Activated CD8-positive, alpha-beta T cell treated with anti-CD3 and anti-CD28 coated beads, Interleukin-2, amount 10 ng/mL, durations not matched to agents 7 days and 5 days (primary cell): Measurements from ENCODE around the gene STXBP6. TPM values are rescaled to one million over a fixed set of nuclear protein-coding genes. Genes with fewer than 3 reads are reported as not detected.

Source experiments
- ATAC-seq: fragments of 150-1000 bp; cut with Tn5 transposase; one replicate; pipeline ENCODE4 v1.10.0; 2021; ENCODE audit warnings: moderate library complexity
- CTCF ChIA-PET: fragments of 350-600 bp; sonication (Branson Sonifier 250); formaldehyde crosslinking; loops from one replicate; lab custom pipeline; 2021; ENCODE audit warnings: antibody characterized with exemption; lab: Charles Lee
- POLR2A ChIA-PET: fragments of 350-600 bp; sonication (Branson Sonifier 250); formaldehyde crosslinking; loops from one replicate; lab custom pipeline; 2021; ENCODE audit warnings: antibody characterized with exemption; lab: Charles Lee
- DNase-seq: peaks from one replicate; pipeline ENCODE4 v3.0.0-alpha.2; 2020
- H3K27ac Mint-ChIP-seq: one replicate; pipeline ENCODE4 v1.8.0; 2021; ENCODE audit warnings: mild to moderate bottlenecking, mixed read lengths
- H3K27me3 Mint-ChIP-seq: one replicate; pipeline ENCODE4 v1.8.0; 2021; ENCODE audit warnings: low read depth, mixed read lengths
- H3K36me3 Mint-ChIP-seq: one replicate; pipeline ENCODE4 v1.8.0; 2021; ENCODE audit warnings: low read depth, mixed read lengths
- H3K4me1 Mint-ChIP-seq: one replicate; pipeline ENCODE4 v1.8.0; 2021; ENCODE audit warnings: low read depth, mixed read lengths
- H3K4me3 Mint-ChIP-seq: one replicate; pipeline ENCODE4 v1.8.0; 2021; ENCODE audit warnings: mild to moderate bottlenecking, mixed read lengths
- H3K9me3 Mint-ChIP-seq: one replicate; pipeline ENCODE4 v1.8.0; 2022; ENCODE audit warnings: mixed read lengths; ENCODE audit not compliant: insufficient read depth
- total RNA-seq, 2 experiments: library from RNA; stranded (reverse); gene quantifications; one replicate each; pipeline ENCODE4 v1.2.3, GENCODE V29; 2021

Gene STXBP6
- total RNA-seq, 2 experiments from 2014 or later = not detected

DNA sequence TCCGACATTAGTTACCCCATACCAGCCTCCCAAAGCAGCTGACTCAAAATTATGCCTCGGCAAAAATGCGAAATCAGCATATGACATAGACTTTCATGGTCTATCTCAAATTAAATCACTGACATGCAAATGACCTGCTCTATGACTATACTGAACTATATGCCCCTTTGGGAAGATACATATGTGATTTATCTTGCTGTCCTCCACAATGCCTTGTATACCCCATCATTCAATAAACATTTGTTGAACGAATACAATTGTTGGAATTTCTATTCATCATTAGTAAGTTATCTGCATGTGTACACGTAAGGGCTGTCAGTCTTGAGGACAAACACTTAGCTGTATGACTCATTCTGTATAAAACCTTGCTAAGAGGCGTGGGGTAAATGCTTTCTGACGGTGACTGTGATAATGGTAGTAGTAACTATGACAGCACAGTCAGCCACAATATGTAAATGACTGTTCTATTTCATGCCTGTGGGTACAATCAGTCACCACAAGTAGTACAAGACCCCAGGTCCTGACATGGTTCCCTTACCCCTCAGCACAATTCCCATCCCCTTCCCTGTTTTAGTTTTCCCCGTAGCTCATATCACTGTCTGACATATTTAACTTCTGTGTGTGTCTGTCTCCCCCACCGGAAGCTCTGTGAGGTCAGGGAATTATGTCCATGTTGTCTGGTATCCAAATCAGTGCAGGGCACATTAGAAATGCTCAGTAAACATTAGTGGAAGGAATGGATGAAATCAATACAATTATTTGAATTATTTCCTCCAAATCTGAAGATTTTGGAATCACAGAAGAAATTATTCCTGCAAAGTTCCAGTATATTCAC, 42.8 kb downstream of the STXBP6 start:
- no peak overlapping the region for H3K27ac Mint-ChIP-seq
- H3K4me3 Mint-ChIP-seq = no peak overlapping the region
- no peaks in the 10 kb centered on the region for H3K36me3 Mint-ChIP-seq
- ChIA-PET POLR2A (no interaction called here), CTCF (no interaction called here)
- DNase-seq = no peak
- peaks cover 7% of the 10 kb centered on the region for H3K27me3 Mint-ChIP-seq
- no peaks in the 10 kb centered on the region for H3K4me1 Mint-ChIP-seq
- no peaks in the 10 kb centered on the region for H3K9me3 Mint-ChIP-seq
- ATAC-seq = no peak

DNA sequence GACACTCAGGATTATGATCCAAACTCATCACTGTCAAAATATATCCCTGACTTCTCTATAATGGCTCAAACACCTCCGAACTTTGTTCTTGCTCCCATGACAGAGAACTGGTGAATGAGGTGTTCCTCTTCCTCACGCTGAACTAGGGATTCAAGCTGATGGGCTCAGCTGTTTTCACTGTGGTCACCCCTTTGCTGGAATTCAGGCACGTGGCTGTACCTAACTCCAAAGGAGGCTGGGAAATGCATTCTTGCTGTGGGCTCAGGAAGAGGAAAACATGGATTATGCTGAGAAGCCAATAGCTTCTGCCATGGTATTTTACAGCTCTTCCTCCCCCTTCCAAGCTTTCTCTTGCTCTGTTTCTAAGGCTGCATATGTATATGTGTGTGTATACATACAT, 43.9 kb downstream of the STXBP6 start:
- Mint-ChIP-seq H3K36me3 (no peaks in the 10 kb centered on the region), H3K4me3 (no peak overlapping the region), H3K27me3 (peaks cover 7% of the 10 kb centered on the region), H3K27ac (no peak overlapping the region), H3K9me3 (no peaks in the 10 kb centered on the region), H3K4me1 (no peaks in the 10 kb centered on the region)
- ChIA-PET CTCF (no interaction called here), POLR2A (no interaction called here)
- DNase-seq (no peak), ATAC-seq (no peak)

DNA sequence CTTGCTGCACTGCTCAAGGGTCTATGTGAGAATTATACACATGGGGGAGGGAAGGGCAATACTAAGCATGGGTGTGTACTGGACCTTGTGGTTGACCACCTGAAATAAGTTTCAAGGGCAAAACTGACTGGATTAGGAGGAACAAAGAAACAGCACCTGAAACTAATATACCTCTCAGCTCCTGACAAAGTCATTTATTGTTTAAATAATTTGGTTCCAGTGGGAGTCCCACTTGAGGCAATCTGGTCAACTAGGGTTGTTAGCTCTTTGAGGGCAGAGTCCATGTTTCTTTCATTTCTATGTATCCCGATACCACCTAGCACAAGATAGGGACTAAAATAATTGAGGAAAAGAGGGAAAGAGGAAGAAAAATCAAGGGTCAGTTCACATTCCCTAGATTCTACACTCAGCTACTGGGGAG, 45.5 kb downstream of the STXBP6 start:
- Mint-ChIP-seq H3K9me3 (no peaks in the 10 kb centered on the region), H3K4me3 (no peak overlapping the region), H3K4me1 (no peaks in the 10 kb centered on the region), H3K27me3 (peaks cover 2% of the 10 kb centered on the region), H3K36me3 (no peaks in the 10 kb centered on the region), H3K27ac (no peak overlapping the region)
- DNase-seq = no peak
- ChIA-PET CTCF (no interaction called here), POLR2A (no interaction called here)
- no peak for ATAC-seq

DNA sequence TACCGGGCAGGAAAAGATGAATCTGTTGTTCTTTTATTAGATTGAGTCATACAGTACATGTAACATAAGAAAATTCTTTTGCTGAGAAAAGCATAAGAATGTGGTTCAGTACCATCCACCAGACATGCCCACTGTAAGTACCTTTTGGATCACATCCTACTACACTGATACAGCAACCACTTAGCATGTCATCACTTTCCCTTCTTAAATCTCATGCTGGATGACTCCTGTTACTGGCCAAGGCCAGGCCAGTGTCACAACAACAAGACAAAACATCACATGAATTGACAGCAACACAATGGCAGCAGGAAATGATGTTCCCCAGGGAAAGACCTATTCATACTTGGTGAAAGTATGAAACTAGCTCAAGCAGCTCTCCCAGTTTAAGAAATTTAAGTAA, 46.4 kb downstream of the STXBP6 start:
- Mint-ChIP-seq H3K4me1 (no peaks in the 10 kb centered on the region), H3K36me3 (no peaks in the 10 kb centered on the region), H3K9me3 (no peaks in the 10 kb centered on the region), H3K4me3 (no peak overlapping the region), H3K27ac (no peak overlapping the region), H3K27me3 (no peaks in the 10 kb centered on the region)
- ATAC-seq (no peak), DNase-seq (no peak)
- POLR2A ChIA-PET = no interaction called here
- CTCF ChIA-PET = no interaction called here

DNA sequence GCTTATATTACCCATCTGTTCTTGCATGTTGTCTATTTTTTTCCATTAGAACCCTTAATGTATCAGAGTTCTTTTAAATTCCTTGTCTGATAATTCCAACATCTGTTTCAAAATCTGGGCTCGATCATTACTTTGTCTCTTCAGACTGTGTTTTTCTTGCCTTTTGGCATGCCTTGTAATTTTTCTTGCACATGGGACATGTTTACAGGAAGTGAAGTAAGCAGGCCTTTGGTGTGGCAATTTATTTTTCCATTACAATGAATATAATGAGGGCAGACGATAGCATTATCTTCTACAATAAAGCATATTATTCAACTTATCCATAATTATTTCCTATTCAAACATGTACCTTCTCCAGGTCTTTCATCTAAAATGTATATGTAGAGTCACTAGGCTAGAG, 48.3 kb downstream of the STXBP6 start:
- H3K27ac Mint-ChIP-seq = no peak overlapping the region
- DNase-seq (no peak), ATAC-seq (no peak)
- H3K9me3 Mint-ChIP-seq = no peaks in the 10 kb centered on the region
- no peaks in the 10 kb centered on the region for H3K36me3 Mint-ChIP-seq
- ChIA-PET CTCF (no interaction called here), POLR2A (no interaction called here)
- H3K4me1 Mint-ChIP-seq = no peaks in the 10 kb centered on the region
- no peak overlapping the region for H3K4me3 Mint-ChIP-seq
- H3K27me3 Mint-ChIP-seq = no peaks in the 10 kb centered on the region

DNA sequence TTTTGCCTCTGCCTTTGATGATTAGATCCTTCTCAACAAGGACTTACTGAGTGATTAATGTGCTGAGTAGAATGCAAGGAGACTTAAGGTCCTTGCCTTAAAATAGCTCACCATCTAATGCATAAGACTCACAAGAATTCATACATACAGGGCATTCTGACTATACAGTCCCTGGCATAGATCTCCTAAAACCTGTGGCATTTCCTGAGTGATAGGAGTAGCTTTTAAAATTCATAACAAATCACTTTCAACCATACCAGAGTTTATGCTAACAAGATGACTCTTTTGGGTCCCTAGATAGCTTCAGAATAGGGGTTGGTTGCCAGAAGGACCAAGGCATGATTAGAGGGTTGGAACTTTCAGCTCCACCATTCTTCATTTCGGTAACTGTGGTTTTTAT, 48.8 kb downstream of the STXBP6 start:
- ATAC-seq (no peak), DNase-seq (no peak)
- no peaks in the 10 kb centered on the region for H3K4me1 Mint-ChIP-seq
- H3K27me3 Mint-ChIP-seq = no peaks in the 10 kb centered on the region
- CTCF ChIA-PET = no interaction called here
- no peak overlapping the region for H3K4me3 Mint-ChIP-seq
- POLR2A ChIA-PET = no interaction called here
- H3K36me3 Mint-ChIP-seq = no peaks in the 10 kb centered on the region
- H3K9me3 Mint-ChIP-seq = no peaks in the 10 kb centered on the region
- H3K27ac Mint-ChIP-seq = no peak overlapping the region

DNA sequence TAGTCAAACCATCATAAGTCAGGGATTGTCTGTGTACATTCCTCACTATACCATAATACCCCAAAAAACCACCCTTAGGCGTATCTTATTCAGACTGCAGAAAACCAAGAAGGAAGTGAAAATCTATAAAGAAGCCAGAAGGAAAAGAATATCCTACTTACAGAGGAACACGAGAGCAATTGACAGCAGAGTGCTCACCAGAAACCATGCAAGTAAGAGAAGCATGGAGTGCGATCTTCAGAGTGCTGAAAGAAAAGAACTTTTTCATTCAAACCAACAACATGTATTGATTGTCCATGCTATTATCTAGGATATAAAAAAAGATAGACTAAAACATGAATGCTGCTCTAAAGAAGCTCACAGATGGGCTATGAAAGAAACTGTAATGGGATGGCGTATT, 50.8 kb downstream of the STXBP6 start:
- ATAC-seq (no peak), DNase-seq (no peak)
- Mint-ChIP-seq H3K9me3 (no peaks in the 10 kb centered on the region), H3K27me3 (no peaks in the 10 kb centered on the region), H3K36me3 (no peaks in the 10 kb centered on the region), H3K4me3 (no peak overlapping the region), H3K4me1 (no peaks in the 10 kb centered on the region), H3K27ac (no peak overlapping the region)
- ChIA-PET POLR2A (no interaction called here), CTCF (no interaction called here)

DNA sequence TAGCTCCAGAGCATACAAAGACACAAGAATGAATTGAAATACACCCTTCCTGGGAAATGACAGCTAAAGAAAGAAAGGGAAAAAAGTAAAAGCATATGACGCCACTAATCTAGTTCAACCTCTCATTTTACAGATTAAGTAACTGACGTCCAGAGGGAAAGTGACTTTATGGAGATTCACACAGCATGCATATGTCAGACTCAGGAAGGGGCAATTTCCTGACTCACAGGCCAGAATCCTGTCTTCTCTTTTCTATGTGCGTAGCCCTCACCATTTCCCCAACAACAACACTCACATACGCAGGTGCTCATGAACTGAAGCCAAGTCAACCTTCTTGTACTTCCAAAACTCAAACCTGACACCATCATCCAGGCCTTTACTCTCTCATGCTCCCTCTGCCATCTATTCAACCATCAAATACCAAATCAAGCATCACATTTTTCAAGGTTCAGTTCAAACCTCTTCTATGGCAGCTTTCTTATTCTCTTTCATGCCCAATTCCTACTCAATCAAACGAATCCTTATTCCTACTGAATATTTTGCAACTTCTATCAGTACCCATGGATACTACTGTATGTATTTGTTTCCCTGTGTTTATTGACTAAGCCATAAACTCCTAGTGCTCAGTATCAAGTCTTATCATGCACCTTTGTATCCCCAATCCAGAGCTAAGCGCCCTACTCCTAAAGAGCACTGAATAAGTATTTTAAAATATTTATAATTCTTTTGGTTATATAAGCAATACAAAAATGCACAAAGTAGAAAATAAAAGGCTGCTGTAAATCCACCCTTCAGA, 52.8 kb downstream of the STXBP6 start:
- no peaks in the 10 kb centered on the region for H3K9me3 Mint-ChIP-seq
- H3K4me1 Mint-ChIP-seq = no peaks in the 10 kb centered on the region
- H3K36me3 Mint-ChIP-seq = no peaks in the 10 kb centered on the region
- DNase-seq = no peak
- no peak overlapping the region for H3K4me3 Mint-ChIP-seq
- CTCF ChIA-PET = no interaction called here
- POLR2A ChIA-PET = no interaction called here
- ATAC-seq = no peak
- no peaks in the 10 kb centered on the region for H3K27me3 Mint-ChIP-seq
- H3K27ac Mint-ChIP-seq = no peak overlapping the region

DNA sequence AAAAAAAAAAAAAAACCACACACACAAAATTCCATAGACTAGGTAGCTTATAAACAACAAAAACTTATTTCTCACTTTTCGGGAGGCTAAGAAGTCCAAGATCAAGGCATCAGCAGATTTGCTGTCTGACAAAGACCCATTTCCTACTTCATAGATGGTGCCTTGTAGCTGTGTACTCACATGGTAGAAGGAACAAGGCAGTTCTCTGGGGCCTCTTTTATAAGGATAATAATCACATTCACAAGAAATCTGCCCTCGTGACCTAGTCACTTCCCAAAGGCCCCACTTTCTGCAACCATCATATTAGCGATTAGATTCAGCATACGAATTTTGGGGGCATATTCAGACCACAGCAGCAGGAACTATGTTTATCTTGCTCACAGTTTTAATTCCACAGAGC, 54.9 kb downstream of the STXBP6 start:
- no peak overlapping the region for H3K4me3 Mint-ChIP-seq
- ChIA-PET POLR2A (no interaction called here), CTCF (no interaction called here)
- H3K36me3 Mint-ChIP-seq = no peaks in the 10 kb centered on the region
- H3K27me3 Mint-ChIP-seq = no peaks in the 10 kb centered on the region
- H3K9me3 Mint-ChIP-seq = no peaks in the 10 kb centered on the region
- ATAC-seq = no peak
- DNase-seq = no peak
- H3K4me1 Mint-ChIP-seq = no peaks in the 10 kb centered on the region
- no peak overlapping the region for H3K27ac Mint-ChIP-seq

DNA sequence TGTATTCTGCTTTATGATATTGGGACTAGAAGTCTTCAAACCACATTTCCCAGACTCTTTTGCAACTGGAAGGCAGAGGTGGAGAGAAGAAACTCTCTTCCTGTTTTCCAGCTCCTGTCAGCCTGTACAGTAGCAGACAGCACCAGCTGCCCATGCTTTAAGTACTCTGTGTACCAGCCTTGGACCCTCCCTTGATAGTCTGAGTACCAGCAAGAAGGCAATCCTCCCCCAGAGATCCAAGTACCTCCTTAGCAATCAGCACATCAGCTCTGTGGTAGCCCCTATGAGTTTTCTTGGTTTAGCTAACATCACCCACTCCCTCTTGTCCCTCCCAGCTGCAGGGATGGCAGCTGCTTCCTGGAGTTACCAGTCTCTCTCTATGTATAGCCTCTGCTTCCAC, 56.3 kb downstream of the STXBP6 start:
- H3K4me3 Mint-ChIP-seq = no peak overlapping the region
- ATAC-seq (no peak), DNase-seq (no peak)

DNA sequence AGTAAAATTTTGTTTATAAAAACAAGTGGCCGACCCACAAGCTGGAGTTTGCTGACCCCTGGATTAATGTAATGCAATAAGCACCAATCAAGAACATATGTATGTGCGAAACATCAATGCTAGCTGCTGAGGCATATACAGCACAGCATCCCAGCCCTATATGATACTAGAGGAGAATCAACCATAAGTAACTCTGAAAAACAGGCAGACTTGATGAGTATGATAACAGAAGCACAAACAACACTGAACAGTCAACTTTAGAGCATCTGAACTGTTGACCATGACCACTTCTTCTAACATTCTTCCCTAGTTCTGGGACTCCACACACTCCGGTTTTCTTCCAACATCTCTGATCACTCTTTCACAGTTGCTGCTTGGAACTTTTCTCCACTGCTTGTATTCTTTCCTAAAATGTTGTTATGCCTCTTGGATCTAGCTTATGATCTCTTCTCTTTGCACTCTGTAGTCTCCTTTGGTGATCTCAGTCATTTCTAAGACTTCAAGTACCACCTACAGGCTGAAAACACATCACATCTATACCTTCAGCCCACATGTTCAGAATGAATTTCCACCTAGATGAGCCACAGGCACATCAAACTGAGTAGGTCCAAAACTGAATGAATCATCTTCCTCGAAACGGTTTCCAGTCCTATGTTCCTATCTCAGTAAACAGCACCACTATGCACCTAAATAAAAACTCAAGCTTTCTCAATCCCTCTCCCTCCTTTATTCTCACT, 57.2 kb downstream of the STXBP6 start:
- POLR2A ChIA-PET = no interaction called here
- CTCF ChIA-PET = no interaction called here
- DNase-seq (no peak), ATAC-seq (no peak)
- no peak overlapping the region for H3K27ac Mint-ChIP-seq
- H3K4me1 Mint-ChIP-seq = no peaks in the 10 kb centered on the region
- H3K27me3 Mint-ChIP-seq = no peaks in the 10 kb centered on the region
- H3K4me3 Mint-ChIP-seq = no peak overlapping the region
- H3K9me3 Mint-ChIP-seq = no peaks in the 10 kb centered on the region
- H3K36me3 Mint-ChIP-seq = no peaks in the 10 kb centered on the region

More for the DNA sequence above, 56.3 kb downstream of the STXBP6 start:
- CTCF ChIA-PET = no interaction called here
- no peaks in the 10 kb centered on the region for H3K36me3 Mint-ChIP-seq
- no peak overlapping the region for H3K27ac Mint-ChIP-seq
- POLR2A ChIA-PET = no interaction called here
- H3K27me3 Mint-ChIP-seq = no peaks in the 10 kb centered on the region
- no peaks in the 10 kb centered on the region for H3K4me1 Mint-ChIP-seq
- no peaks in the 10 kb centered on the region for H3K9me3 Mint-ChIP-seq

DNA sequence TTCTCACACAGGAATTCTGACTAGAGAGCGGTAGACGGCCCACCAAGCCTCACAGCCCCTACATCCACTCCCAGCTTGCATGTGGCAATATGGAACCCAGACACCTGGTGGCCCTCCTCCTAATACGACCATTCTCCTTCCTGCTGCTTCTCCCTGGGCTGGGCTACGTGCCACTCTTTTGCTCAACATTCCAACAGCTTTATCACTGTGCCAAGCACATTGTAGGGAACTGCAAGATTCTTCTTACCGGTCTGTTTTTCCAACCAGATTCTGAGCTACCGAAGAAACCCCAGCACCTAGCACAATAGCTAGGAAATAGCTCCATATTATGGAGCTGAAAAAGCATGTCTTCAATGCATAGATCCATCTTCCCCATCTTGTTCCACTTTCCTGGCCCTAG, 58.1 kb downstream of the STXBP6 start:
- Mint-ChIP-seq H3K4me3 (no peak overlapping the region), H3K4me1 (no peaks in the 10 kb centered on the region), H3K36me3 (no peaks in the 10 kb centered on the region), H3K27me3 (no peaks in the 10 kb centered on the region), H3K27ac (no peak overlapping the region), H3K9me3 (no peaks in the 10 kb centered on the region)
- POLR2A ChIA-PET = no interaction called here
- ATAC-seq (no peak), DNase-seq (no peak)
- CTCF ChIA-PET = no interaction called here
